GM12878 (cell line): ENCODE results near the gene SLC1A5. TPM values are rescaled to one million over a fixed set of nuclear protein-coding genes. Genes with fewer than 3 reads are reported as not detected.
A peak's percentile ranks its signal among the peaks of the same experiment; 100 is the strongest.

Source experiments
- CEBPB ChIP-seq, 2 experiments: fragments of 150-350 bp in 1 of 2; IDR thresholded peaks; 2 replicates each; pipeline ENCODE4 v1.6.1; 2012 to 2014; ENCODE audit warnings: low read depth in 2 of 2, low read length in 2 of 2, borderline replicate concordance in 1 of 2, inconsistent platforms in 1 of 2
- EP300 ChIP-seq, 2 experiments: fragments of 150-350 bp in 1 of 2; IDR thresholded peaks; 2 replicates each; pipeline ENCODE4 v1.6.1; 2011 to 2012; ENCODE audit warnings: low read depth in 2 of 2, low read length in 2 of 2, borderline replicate concordance in 1 of 2, improper control_type of control experiment in 1 of 2, inconsistent platforms in 1 of 2; ENCODE audit not compliant: control insufficient read depth in 1 of 2
- HCFC1 ChIP-seq: fragments of 150-350 bp; IDR thresholded peaks from 2 replicates; pipeline ENCODE4 v1.6.1; 2014; ENCODE audit warnings: low read length
- HDAC2 ChIP-seq: fragments of 200-600 bp; sonication (generic); IDR thresholded peaks from 2 replicates; pipeline ENCODE4 v1.6.1; 2017
- IKZF2 ChIP-seq, 2 experiments: fragments of 450-650 bp; IDR thresholded peaks; 2 replicates each; pipeline ENCODE4 v1.6.1; 2017; ENCODE audit warnings: mild to moderate bottlenecking in 2 of 2, moderate library complexity in 2 of 2
- KLF5 ChIP-seq: fragments of 450-650 bp; IDR thresholded peaks from 2 replicates; pipeline ENCODE4 v1.6.1; 2014; ENCODE audit warnings: mild to moderate bottlenecking; ENCODE audit not compliant: partially characterized antibody
- MEF2A ChIP-seq: IDR thresholded peaks from 2 replicates; pipeline ENCODE4 v1.6.1; 2011; ENCODE audit warnings: low read depth, mild to moderate bottlenecking, low read length, moderate library complexity; ENCODE audit not compliant: insufficient read depth
- MTA3 ChIP-seq: IDR thresholded peaks from 2 replicates; pipeline ENCODE4 v1.6.1; 2012; ENCODE audit warnings: low read length, inconsistent platforms, borderline replicate concordance
- NBN ChIP-seq: fragments of 450-650 bp; IDR thresholded peaks from 2 replicates; pipeline ENCODE4 v1.6.1; 2016
- NRF1 ChIP-seq: conservative IDR thresholded peaks from 2 replicates; pipeline ENCODE4 v1.6.1; 2011; ENCODE audit warnings: mild to moderate bottlenecking, low read depth, low read length, improper control_type of control experiment
- PML ChIP-seq: IDR thresholded peaks from 2 replicates; pipeline ENCODE4 v1.6.1; 2012; ENCODE audit warnings: low read length, inconsistent platforms
- RFX5 ChIP-seq: IDR thresholded peaks from 2 replicates; pipeline ENCODE4 v1.6.1; 2011; ENCODE audit warnings: low read depth, low read length, improper control_type of control experiment
- RUNX3 ChIP-seq: IDR thresholded peaks from 2 replicates; pipeline ENCODE4 v1.6.1; 2012; ENCODE audit warnings: low read length, inconsistent platforms
- SPI1 ChIP-seq: IDR thresholded peaks from 2 replicates; pipeline ENCODE4 v1.6.1; 2011; ENCODE audit warnings: low read depth, mild to moderate bottlenecking, low read length, moderate library complexity, borderline replicate concordance; ENCODE audit not compliant: insufficient read depth
- SUPT20H ChIP-seq: IDR thresholded peaks from 2 replicates; pipeline ENCODE4 v1.6.1; 2011; ENCODE audit warnings: low read depth, mild to moderate bottlenecking, low read length, moderate library complexity, borderline replicate concordance; ENCODE audit not compliant: control insufficient read depth
- TCF3 ChIP-seq: IDR thresholded peaks from 2 replicates; pipeline ENCODE4 v1.6.1; 2012; ENCODE audit warnings: low read depth, mild to moderate bottlenecking, low read length, borderline replicate concordance; ENCODE audit not compliant: insufficient read depth
- ZNF24 ChIP-seq: fragments of 450-650 bp; IDR thresholded peaks from 2 replicates; pipeline ENCODE4 v1.6.1; 2017; ENCODE audit warnings: antibody characterized with exemption, mild to moderate bottlenecking
- polyA plus RNA-seq, 11 experiments: library from polyadenylated mRNA; depleted of rRNA in 4 of 11; unstranded in 6 of 11; stranded (reverse) in 5 of 11; fragments of >200 nt; fragmentation: Nextera tagmentation in 4 of 11; fragmentation: Illumina TruSeq in 1 of 11; extraction: Ambion mirVana in 4 of 11; extraction: Trizol in 1 of 11; gene quantifications; 1 replicate in 1 of 11; 2 replicates in 10 of 11; pipeline versions ENCODE4 v1.2.1 to v1.2.3, GENCODE V29; 2011 to 2016; ENCODE audit warnings: inconsistent platforms in 2 of 11, missing spikeins in 2 of 11, low read depth in 1 of 11
- total RNA-seq, 4 experiments: library from RNA; depleted of rRNA in 3 of 4; stranded (reverse); fragments of >200 nt in 3 of 4; fragmentation: Illumina TruSeq in 1 of 4; extraction: Trizol in 1 of 4; gene quantifications; 2 replicates each; pipeline versions ENCODE4 v1.2.1 to v1.2.3, GENCODE V29; 2013 to 2021
- TF ChIP-seq, protein P1 (sequence below): fragments of 450-650 bp; formaldehyde crosslinking; IDR thresholded peaks from 2 replicates; pipeline ENCODE4 v1.4.0; 2022; ENCODE audit warnings: mild to moderate bottlenecking, moderate library complexity
- TF ChIP-seq, protein P2 (sequence below): fragments of 450-650 bp; IDR thresholded peaks from 2 replicates; pipeline ENCODE4 v1.6.1; 2016; ENCODE audit warnings: mild to moderate bottlenecking, moderate library complexity, borderline replicate concordance
- TF ChIP-seq, protein P3 (sequence below): IDR thresholded peaks from 2 replicates; pipeline ENCODE4 v1.6.1; 2011; ENCODE audit warnings: low read depth, mild to moderate bottlenecking, low read length, moderate library complexity, borderline replicate concordance; ENCODE audit errors: extremely low read depth
- TF ChIP-seq, protein P4 (sequence below): fragments of 450-650 bp; IDR thresholded peaks from 2 replicates; pipeline ENCODE4 v1.6.1; 2017; ENCODE audit warnings: borderline replicate concordance

Gene SLC1A5
- total and polyA plus RNA-seq, 10 of the 15 experiments (the other 5 are each of a cell fraction or from before 2014, with no cell fraction given), result 9.1 to 129 (median 60.9) TPM

DNA sequence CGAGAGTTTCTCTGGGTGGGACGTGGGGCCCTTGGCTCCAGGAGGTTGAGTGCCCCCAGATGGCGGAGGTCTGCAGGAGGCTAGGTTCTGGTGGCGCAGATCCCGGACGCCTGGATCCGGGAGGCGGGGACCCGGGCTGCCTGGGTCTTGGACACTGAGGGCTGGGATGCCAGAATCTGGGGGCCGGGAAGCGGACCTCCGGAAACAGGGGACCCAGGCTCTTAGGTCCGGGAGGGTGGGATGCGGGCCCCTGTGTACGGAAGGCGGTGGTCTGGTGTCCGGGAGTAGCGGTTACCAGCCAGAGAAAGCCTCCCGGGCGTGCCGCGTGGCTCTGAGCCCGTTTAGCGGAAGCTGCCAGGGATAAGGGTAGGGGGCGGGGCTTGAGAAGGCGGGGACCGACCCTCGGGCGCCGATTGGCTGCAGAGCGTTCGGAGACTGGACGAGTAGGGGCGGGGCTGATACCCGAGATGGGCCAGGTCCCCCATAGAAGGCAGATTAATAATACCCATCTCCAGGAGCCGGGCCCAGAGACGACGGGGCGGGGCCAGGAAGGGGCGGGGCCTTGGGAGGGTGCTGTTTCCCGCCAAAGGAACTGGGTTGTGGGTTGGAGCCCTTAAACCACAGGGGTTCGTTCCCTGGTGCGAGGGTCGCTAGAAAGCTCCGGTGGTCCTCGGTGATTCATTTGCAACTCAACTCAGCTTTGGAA lies at the start of gene SLC1A5 (continued):
- TF ChIP-seq MEF2A (0 out of 2 replicates have a peak, but pooled peaks have one; percentile 34), HCFC1 (no peak; the same call in 1 of the 2 replicates), CEBPB (IDR thresholded peaks at IDR 0.05; ENCODE audit: borderline replicate concordance in 1 of 2, low read depth in 2 of 2, low read length in 2 of 2) (no peak), MTA3 (no peak), ZNF24 (no peak), IKZF2 (IDR thresholded peaks at IDR 0.05) (peak in 1 of 2 experiments; percentile 53; a peak in 2 of 4 replicates), TCF3 (peak; percentile 91; the same call in 1 of the 2 replicates), SUPT20H (no peak), KLF5 (no peak), RUNX3 (peak; percentile 64), EP300 (IDR thresholded peaks at IDR 0.05; ENCODE audit: borderline replicate concordance in 1 of 2, control insufficient read depth in 1 of 2, low read depth in 2 of 2, low read length in 2 of 2) (no peak), RFX5 (peak; percentile 55; the same call in 1 of the 2 replicates), PML (peak; percentile 99), NRF1 (no peak), HDAC2 (no peak), NBN (0 out of 2 replicates have a peak, but pooled peaks have one; percentile 33), SPI1 (0 out of 2 replicates have a peak, but pooled peaks have one; percentile 8)
- TF ChIP-seq, protein P1, sequence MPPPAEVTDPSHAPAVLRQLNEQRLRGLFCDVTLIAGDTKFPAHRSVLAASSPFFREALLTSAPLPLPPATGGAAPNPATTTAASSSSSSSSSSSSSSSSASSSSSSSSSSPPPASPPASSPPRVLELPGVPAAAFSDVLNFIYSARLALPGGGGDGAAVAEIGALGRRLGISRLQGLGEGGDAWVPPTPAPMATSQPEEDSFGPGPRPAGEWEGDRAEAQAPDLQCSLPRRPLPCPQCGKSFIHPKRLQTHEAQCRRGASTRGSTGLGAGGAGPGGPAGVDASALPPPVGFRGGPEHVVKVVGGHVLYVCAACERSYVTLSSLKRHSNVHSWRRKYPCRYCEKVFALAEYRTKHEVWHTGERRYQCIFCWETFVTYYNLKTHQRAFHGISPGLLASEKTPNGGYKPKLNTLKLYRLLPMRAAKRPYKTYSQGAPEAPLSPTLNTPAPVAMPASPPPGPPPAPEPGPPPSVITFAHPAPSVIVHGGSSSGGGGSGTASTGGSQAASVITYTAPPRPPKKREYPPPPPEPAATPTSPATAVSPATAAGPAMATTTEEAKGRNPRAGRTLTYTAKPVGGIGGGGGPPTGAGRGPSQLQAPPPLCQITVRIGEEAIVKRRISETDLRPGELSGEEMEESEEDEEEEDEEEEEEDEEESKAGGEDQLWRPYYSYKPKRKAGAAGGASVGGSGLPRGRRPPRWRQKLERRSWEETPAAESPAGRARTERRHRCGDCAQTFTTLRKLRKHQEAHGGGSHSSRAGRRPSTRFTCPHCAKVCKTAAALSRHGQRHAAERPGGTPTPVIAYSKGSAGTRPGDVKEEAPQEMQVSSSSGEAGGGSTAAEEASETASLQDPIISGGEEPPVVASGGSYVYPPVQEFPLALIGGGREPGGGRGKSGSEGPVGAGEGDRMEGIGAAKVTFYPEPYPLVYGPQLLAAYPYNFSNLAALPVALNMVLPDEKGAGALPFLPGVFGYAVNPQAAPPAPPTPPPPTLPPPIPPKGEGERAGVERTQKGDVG, result no peak
- TF ChIP-seq, protein P2, sequence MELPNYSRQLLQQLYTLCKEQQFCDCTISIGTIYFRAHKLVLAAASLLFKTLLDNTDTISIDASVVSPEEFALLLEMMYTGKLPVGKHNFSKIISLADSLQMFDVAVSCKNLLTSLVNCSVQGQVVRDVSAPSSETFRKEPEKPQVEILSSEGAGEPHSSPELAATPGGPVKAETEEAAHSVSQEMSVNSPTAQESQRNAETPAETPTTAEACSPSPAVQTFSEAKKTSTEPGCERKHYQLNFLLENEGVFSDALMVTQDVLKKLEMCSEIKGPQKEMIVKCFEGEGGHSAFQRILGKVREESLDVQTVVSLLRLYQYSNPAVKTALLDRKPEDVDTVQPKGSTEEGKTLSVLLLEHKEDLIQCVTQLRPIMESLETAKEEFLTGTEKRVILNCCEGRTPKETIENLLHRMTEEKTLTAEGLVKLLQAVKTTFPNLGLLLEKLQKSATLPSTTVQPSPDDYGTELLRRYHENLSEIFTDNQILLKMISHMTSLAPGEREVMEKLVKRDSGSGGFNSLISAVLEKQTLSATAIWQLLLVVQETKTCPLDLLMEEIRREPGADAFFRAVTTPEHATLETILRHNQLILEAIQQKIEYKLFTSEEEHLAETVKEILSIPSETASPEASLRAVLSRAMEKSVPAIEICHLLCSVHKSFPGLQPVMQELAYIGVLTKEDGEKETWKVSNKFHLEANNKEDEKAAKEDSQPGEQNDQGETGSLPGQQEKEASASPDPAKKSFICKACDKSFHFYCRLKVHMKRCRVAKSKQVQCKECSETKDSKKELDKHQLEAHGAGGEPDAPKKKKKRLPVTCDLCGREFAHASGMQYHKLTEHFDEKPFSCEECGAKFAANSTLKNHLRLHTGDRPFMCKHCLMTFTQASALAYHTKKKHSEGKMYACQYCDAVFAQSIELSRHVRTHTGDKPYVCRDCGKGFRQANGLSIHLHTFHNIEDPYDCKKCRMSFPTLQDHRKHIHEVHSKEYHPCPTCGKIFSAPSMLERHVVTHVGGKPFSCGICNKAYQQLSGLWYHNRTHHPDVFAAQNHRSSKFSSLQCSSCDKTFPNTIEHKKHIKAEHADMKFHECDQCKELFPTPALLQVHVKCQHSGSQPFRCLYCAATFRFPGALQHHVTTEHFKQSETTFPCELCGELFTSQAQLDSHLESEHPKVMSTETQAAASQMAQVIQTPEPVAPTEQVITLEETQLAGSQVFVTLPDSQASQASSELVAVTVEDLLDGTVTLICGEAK, result no peak
- TF ChIP-seq, protein P3, sequence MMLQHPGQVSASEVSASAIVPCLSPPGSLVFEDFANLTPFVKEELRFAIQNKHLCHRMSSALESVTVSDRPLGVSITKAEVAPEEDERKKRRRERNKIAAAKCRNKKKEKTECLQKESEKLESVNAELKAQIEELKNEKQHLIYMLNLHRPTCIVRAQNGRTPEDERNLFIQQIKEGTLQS, result no peak
- TF ChIP-seq, protein P4, sequence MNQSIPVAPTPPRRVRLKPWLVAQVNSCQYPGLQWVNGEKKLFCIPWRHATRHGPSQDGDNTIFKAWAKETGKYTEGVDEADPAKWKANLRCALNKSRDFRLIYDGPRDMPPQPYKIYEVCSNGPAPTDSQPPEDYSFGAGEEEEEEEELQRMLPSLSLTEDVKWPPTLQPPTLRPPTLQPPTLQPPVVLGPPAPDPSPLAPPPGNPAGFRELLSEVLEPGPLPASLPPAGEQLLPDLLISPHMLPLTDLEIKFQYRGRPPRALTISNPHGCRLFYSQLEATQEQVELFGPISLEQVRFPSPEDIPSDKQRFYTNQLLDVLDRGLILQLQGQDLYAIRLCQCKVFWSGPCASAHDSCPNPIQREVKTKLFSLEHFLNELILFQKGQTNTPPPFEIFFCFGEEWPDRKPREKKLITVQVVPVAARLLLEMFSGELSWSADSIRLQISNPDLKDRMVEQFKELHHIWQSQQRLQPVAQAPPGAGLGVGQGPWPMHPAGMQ, result no peak
